Kidney (tissue), 22 donors: ENCODE results near the gene TMED4. TPM values are rescaled to one million over a fixed set of nuclear protein-coding genes. Genes with fewer than 3 reads are reported as not detected.

Experiments used
- DNase-seq, 5 donors: peaks; one replicate each; pipeline ENCODE4 v3.0.0-alpha.2; 2013 to 2020
- FAIRE-seq: peaks from 2 replicates; lab custom pipeline; 2012; peaks lifted over from hg19 to GRCh38; lab: Jason Lieb, UNC
- H3K27ac ChIP-seq, 2 donors: one replicate each; pipeline ENCODE4 v1.7.0; 2013; ENCODE audit warnings: low read depth in 2 of 2, low read length in 2 of 2, inconsistent platforms in 1 of 2
- H3K27me3 ChIP-seq: one replicate; pipeline ENCODE4 v1.7.1; 2013; ENCODE audit warnings: low read length, inconsistent platforms; ENCODE audit not compliant: control insufficient read depth, insufficient read depth
- H3K36me3 ChIP-seq, 3 donors: one replicate each; pipeline versions ENCODE4 v1.7.0 to v1.7.1; 2013; ENCODE audit warnings: low read length in 3 of 3, control low read depth in 1 of 3, inconsistent platforms in 1 of 3; ENCODE audit not compliant: insufficient read depth in 3 of 3, control insufficient read depth in 2 of 3
- H3K4me1 ChIP-seq, 3 donors: one replicate each; pipeline versions ENCODE4 v1.7.0 to v1.7.1; 2013; ENCODE audit warnings: low read length in 3 of 3, inconsistent platforms in 1 of 3, low read depth in 1 of 3; ENCODE audit not compliant: control insufficient read depth in 2 of 3, insufficient read depth in 2 of 3
- H3K4me3 ChIP-seq, 3 donors: one replicate each; pipeline versions ENCODE4 v1.7.0 to v1.8.1; 2013; ENCODE audit warnings: low read length in 3 of 3, control low read depth in 1 of 3, inconsistent platforms in 1 of 3
- H3K9ac ChIP-seq, 3 donors: one replicate each; pipeline versions ENCODE4 v1.7.0 to v1.7.1; 2013; ENCODE audit warnings: low read length in 3 of 3, control low read depth in 1 of 3, inconsistent platforms in 1 of 3
- H3K9me3 ChIP-seq, 3 donors: one replicate each; pipeline versions ENCODE4 v1.7.0 to v1.7.1; 2013; ENCODE audit warnings: low read length in 3 of 3, control low read depth in 1 of 3, inconsistent platforms in 1 of 3; ENCODE audit not compliant: control insufficient read depth in 2 of 3, insufficient read depth in 1 of 3
- intact Hi-C: fragments of 100-400 bp; cut with DNase I; formaldehyde crosslinking; loops from one replicate; pipeline ENCODE4 v1.11.1; 2022
- long read RNA-seq, 10 donors: library from polyadenylated mRNA in 1 of 10; unstranded in 1 of 10; transcript quantifications; one replicate each; pipeline ENCODE4 v2.0.0 and lab custom pipeline, GENCODE V29; 2021 to 2026
- polyA plus RNA-seq: library from polyadenylated mRNA; stranded (reverse); fragments of 350-450 nt; fragmentation: Illumina TruSeq; extraction: RNeasy Lipid Tissue Mini Kit (QIAGEN cat#74804); gene quantifications from one replicate; pipeline ENCODE4 v1.2.3, GENCODE V29; 2014; ENCODE audit warnings: low read depth, low replicate concordance; ENCODE audit not compliant: insufficient read depth
- total RNA-seq: library from RNA; stranded (reverse); fragmentation: NEBNext Ultra II Directional; extraction: Animal tissue kit (Norgen Biotek cat#: 25700); gene quantifications from one replicate; pipeline ENCODE4 v1.2.1, GENCODE V29; 2021
- TF ChIP-seq, protein P1 (sequence below): IDR thresholded peaks from 3 replicates; pipeline ENCODE4 v1.5.1; 2012; ENCODE audit warnings: mild to moderate bottlenecking, moderate library complexity, borderline replicate concordance; ENCODE audit not compliant: insufficient read depth; ENCODE audit errors: extremely low read depth
- donor health status: control.
- donor health status: control.
- donor health status: control.
- donor health status: control.
- donor health status: control.
- donor health status: DM: yes; HTN: yes; CAD: no.
- donor health status: Normal renal cell carcinoma (clear cell type).

The TMED4 gene
- 105 TPM for total RNA-seq
- polyA plus RNA-seq: 138 TPM
- long read RNA-seq, donor 1, transcript TMED4-205 (4 exons, 1,755 nt): minor isoform, 12 of 37 reads
- long read RNA-seq, donor 1, transcript TMED4-203 (5 exons, 2,322 nt): major isoform, 24 of 37 reads
- long read RNA-seq, donor 1, partial matches to known transcripts: 0 of 37 reads
- long read RNA-seq, donor 1, other reads (novel, unspliced or antisense): 0 of 37 reads
- long read RNA-seq, donor 2, transcript TMED4-203 (5 exons, 2,322 nt): major isoform, 39 of 51 reads
- long read RNA-seq, donor 2, transcript TMED4-205 (4 exons, 1,755 nt): minor isoform, 10 of 51 reads
- long read RNA-seq, donor 2, partial matches to known transcripts: 0 of 51 reads
- long read RNA-seq, donor 2, other reads (novel, unspliced or antisense): 0 of 51 reads
- long read RNA-seq, donor 3, transcript TMED4-203 (5 exons, 2,322 nt): major isoform, 53 of 81 reads
- long read RNA-seq, donor 3, transcript TMED4-205 (4 exons, 1,755 nt): minor isoform, 20 of 81 reads
- long read RNA-seq, donor 3, partial matches to known transcripts: 0 of 81 reads
- long read RNA-seq, donor 3, other reads (novel, unspliced or antisense): 6 of 81 reads
- long read RNA-seq, donor 4, transcript TMED4-205 (4 exons, 1,755 nt): minor isoform, 18 of 61 reads
- long read RNA-seq, donor 4, transcript TMED4-203 (5 exons, 2,322 nt): major isoform, 40 of 61 reads
- long read RNA-seq, donor 4, partial matches to known transcripts: 0 of 61 reads
- long read RNA-seq, donor 4, other reads (novel, unspliced or antisense): 0 of 61 reads
- long read RNA-seq, donor 5, partial matches to known transcripts: 0 of 5 reads
- long read RNA-seq, donor 5, other reads (novel, unspliced or antisense): 0 of 5 reads
- long read RNA-seq, donor 6, transcript TMED4-203 (5 exons, 2,322 nt): major isoform, 11 of 11 reads
- long read RNA-seq, donor 6, partial matches to known transcripts: 0 of 11 reads
- long read RNA-seq, donor 6, other reads (novel, unspliced or antisense): 0 of 11 reads
- long read RNA-seq, donor 7, transcript TMED4-203 (5 exons, 2,322 nt): major isoform, 56 of 99 reads
- long read RNA-seq, donor 7, transcript TMED4-204 (3 exons, 1,950 nt): minor isoform, 5 of 99 reads
- long read RNA-seq, donor 7, transcript TMED4-205 (4 exons, 1,755 nt): minor isoform, 17 of 99 reads
- long read RNA-seq, donor 7, partial matches to known transcripts: 5 of 99 reads
- long read RNA-seq, donor 7, other reads (novel, unspliced or antisense): 15 of 99 reads
- long read RNA-seq, donor 8, transcript TMED4-203 (5 exons, 2,322 nt): major isoform, 47 of 106 reads
- long read RNA-seq, donor 8, transcript TMED4-205 (4 exons, 1,755 nt): minor isoform, 16 of 106 reads
- long read RNA-seq, donor 8, partial matches to known transcripts: 42 of 106 reads
- long read RNA-seq, donor 8, other reads (novel, unspliced or antisense): 0 of 106 reads
- long read RNA-seq, donor 9, transcript TMED4-205 (4 exons, 1,755 nt): minor isoform, 7 of 31 reads
- long read RNA-seq, donor 9, transcript TMED4-203 (5 exons, 2,322 nt): major isoform, 24 of 31 reads
- long read RNA-seq, donor 9, partial matches to known transcripts: 0 of 31 reads
- long read RNA-seq, donor 9, other reads (novel, unspliced or antisense): 0 of 31 reads
- long read RNA-seq, donor 10, transcript TMED4-203 (5 exons, 2,322 nt): major isoform, 31 of 39 reads
- long read RNA-seq, donor 10, transcript TMED4-205 (4 exons, 1,755 nt): minor isoform, 7 of 39 reads
- long read RNA-seq, donor 10, partial matches to known transcripts: 0 of 39 reads
- long read RNA-seq, donor 10, other reads (novel, unspliced or antisense): 0 of 39 reads

DNA sequence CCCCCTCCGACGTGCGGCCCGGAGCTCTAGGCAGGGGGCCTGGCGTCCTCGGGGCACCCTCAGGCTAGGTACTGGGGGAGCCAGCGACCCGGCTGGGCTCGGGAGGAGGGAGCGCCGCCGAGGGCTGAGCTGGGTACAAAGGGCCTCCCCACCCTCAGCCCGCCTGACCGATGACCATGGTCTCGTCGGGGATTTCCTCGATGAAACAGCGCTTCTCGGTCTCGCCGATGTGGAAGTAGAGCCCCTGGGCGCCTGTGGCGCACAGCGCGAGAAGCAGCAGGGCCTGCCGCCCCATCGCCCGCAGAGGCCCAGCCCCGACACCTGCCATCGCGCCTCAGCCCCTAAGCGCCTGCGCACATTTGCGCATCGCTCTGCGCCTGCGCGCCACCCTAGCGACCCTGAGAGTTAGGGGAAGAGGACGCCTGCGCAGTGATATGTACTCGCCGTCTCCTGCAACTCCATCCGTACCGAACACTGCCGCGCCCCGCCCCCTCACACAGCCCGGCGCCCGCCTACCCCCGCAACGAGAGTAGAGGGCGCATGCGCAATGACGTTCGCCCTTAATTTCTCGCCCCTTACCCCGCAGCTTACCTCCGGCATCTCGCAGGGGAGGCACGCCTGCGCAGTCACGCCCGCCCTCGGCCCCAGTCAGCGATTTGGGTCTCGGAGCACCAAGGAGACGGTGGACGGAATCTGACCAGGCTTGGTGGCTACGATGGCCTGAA lies at the start of gene TMED4:
Gene TMED4 (minus strand): TSS at position 353 of the 725 bp plus-strand sequence. CDS start 25 bp downstream, at position 328.
- no peaks in the 10 kb centered on the region for H3K27me3 ChIP-seq
- peak within 1 kb of the TSS; percentile 95 to 100 for H3K27ac ChIP-seq
- H3K4me1 ChIP-seq: peaks cover 4 to 14% (median 9%) of the 10 kb centered on the region in 3 donors
- H3K4me3 ChIP-seq: peak within 1 kb of the TSS; percentile 92 to 93 (median 93)
- DNase-seq (peak; percentile 99 to 100 (median 100)), FAIRE-seq (no peak)
- TF ChIP-seq, protein P1, sequence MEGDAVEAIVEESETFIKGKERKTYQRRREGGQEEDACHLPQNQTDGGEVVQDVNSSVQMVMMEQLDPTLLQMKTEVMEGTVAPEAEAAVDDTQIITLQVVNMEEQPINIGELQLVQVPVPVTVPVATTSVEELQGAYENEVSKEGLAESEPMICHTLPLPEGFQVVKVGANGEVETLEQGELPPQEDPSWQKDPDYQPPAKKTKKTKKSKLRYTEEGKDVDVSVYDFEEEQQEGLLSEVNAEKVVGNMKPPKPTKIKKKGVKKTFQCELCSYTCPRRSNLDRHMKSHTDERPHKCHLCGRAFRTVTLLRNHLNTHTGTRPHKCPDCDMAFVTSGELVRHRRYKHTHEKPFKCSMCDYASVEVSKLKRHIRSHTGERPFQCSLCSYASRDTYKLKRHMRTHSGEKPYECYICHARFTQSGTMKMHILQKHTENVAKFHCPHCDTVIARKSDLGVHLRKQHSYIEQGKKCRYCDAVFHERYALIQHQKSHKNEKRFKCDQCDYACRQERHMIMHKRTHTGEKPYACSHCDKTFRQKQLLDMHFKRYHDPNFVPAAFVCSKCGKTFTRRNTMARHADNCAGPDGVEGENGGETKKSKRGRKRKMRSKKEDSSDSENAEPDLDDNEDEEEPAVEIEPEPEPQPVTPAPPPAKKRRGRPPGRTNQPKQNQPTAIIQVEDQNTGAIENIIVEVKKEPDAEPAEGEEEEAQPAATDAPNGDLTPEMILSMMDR: no peak
- peaks cover 6 to 19% (median 13%) of the 10 kb centered on the region in 3 donors for H3K36me3 ChIP-seq
- intact Hi-C loops: loop anchor here (10.0 kb wide), 2 partner anchors 263 to 553 kb away; partner anchors contain the start of gene H2AZ2
- no peaks in the 10 kb centered on the region for H3K9me3 ChIP-seq
- H3K9ac ChIP-seq: peak within 1 kb of the TSS; percentile 92 to 99 (median 94)

DNA sequence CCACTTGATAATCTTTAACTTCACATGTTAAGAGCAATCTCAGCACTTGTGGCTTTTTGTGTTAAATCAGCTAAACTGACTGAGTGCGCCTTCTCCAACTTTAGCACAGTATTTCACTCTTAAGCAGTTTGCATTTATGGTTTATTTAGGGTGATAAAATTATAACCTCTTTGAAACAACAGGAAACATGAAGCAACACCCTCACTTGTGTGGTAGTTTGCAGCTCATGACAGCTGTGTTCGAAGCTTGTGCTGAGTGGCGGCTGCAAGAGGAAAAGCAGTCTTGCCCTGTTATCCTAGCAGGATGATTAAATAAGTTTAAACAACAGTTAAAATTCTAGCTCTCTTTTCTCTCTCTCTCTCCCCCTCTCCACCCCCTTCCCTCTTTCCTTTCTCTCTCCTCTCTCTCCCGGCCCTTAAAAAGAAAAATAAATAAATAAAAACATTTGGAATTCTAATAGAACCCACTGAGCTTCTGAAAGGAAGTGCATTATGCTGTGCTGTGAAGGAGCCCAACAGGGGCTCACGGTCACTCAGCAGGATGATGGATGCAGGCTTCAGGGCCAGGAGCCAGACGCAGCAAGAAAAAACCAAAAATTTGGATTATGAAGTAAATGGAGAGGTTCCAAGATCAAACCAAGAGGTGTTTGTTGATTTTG lies 49.6 kb upstream of the TMED4 start:
- peak overlapping the region in 1 of 3 donors; percentile 22 for H3K4me3 ChIP-seq
- H3K36me3 ChIP-seq: peaks cover 0 to 16% (median 2%) of the 10 kb centered on the region in 3 donors
- H3K27ac ChIP-seq: peak overlapping the region; percentile 38 to 45
- intact Hi-C loops: no loop called here
- H3K27me3 ChIP-seq: no peaks in the 10 kb centered on the region
- DNase-seq: peak in 1 of 5 donors; percentile 65
- H3K4me1 ChIP-seq: peaks cover 0 to 70% (median 47%) of the 10 kb centered on the region in 3 donors
- TF ChIP-seq, protein P1: no peak
- FAIRE-seq: no peak
- H3K9ac ChIP-seq: peak overlapping the region in 1 of 3 donors; percentile 2
- no peaks in the 10 kb centered on the region for H3K9me3 ChIP-seq
